Testis (tissue), 2 donors: ENCODE measurements around the gene ORC3.
"Not testable (repeated sequence)": the region's sequence is repeated elsewhere in the genome, so short reads cannot be mapped to it uniquely, and the experiment has no call there.

Experiments
- CTCF ChIP-seq, 3 experiments: fragments of 450-650 bp in 2 of 3; fragments of 200-600 bp in 1 of 3; sonication (generic) in 1 of 3; IDR thresholded peaks; one replicate each; pipeline ENCODE4 v1.5.1; 2016 to 2019; ENCODE audit warnings: antibody characterized with exemption in 3 of 3, mild to moderate bottlenecking in 2 of 3, moderate library complexity in 1 of 3
- POLR2A ChIP-seq: fragments of 450-650 bp; IDR thresholded peaks from one replicate; pipeline ENCODE4 v1.6.1; 2017; ENCODE audit warnings: antibody characterized with exemption, mild to moderate bottlenecking, moderate library complexity

- not testable (repeated sequence) for TF ChIP-seq CTCF (IDR thresholded peaks at IDR 0.05); POLR2A
These were observed 96.8 kb downstream of the ORC3 start for GRCh38 chr6:87686636-87687205.
